CD4-positive, alpha-beta T cell treated with Interferon alpha-2 for 1 hour (primary cell): ENCODE results near the gene EXOC6.
A peak's percentile ranks its signal among the peaks of the same experiment; 100 is the strongest.

Source experiments
- DNase-seq, 2 donors: peaks; one replicate each; pipeline ENCODE4 v3.0.0-alpha.2; 2020 to 2022

The EXOC6 gene

DNA sequence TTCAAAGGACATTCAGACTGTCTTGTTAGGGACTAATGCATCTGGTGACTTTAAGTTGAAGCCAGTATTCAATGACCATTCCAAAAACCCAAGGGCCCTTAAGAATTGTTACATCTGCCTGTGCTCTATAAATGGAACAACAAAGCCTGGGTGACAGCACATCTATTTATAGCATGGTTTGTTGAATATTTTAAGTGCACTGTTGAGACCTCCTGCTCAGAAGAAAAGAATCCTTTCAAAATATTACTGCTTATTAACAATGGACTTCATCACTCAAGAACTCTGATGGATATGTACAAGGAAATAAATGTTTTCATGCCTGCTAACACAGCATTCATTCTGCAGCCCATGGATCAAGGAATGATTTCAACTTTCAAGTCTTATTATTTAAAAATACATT is 179.2 kb downstream of the EXOC6 start:
- no peak for DNase-seq

DNA sequence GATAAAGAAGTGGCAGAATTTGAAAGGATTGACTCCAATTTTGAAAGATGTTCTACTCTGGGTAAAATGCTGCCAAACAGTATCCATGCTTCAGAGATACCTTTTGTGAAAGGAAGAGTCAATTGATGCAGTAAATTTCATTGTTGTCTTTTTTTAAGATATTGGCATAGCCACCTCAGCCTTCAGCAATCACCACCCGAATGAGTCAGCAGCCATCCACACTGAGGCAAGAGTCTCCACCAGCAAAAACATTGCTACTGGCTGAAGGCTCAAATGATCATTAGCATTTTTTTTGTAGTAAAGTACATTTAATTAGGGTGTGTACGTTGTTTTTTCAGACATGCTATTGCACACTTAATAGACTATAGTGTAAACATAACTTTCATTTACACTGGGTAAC is 180.6 kb downstream of the EXOC6 start:
- DNase-seq: no peak

DNA sequence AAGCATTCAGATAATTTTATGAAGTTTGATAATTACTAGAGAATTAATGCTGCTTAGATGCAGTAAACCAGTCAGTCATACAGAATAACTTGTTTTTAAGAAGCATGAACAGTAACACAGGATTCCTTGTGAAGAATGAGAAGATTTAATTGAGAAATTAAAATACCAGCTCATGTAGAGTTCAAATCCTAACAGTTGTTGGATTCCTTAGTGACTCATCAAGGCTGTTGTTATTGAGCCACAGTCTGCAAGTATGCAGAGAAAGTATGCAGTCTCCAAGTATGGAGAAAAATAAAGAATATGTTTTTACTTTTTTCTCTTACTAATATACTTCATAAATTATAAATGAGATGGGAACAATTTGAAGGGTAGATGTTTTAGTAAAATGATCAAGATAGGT is 182.1 kb downstream of the EXOC6 start:
- DNase-seq: no peak

DNA sequence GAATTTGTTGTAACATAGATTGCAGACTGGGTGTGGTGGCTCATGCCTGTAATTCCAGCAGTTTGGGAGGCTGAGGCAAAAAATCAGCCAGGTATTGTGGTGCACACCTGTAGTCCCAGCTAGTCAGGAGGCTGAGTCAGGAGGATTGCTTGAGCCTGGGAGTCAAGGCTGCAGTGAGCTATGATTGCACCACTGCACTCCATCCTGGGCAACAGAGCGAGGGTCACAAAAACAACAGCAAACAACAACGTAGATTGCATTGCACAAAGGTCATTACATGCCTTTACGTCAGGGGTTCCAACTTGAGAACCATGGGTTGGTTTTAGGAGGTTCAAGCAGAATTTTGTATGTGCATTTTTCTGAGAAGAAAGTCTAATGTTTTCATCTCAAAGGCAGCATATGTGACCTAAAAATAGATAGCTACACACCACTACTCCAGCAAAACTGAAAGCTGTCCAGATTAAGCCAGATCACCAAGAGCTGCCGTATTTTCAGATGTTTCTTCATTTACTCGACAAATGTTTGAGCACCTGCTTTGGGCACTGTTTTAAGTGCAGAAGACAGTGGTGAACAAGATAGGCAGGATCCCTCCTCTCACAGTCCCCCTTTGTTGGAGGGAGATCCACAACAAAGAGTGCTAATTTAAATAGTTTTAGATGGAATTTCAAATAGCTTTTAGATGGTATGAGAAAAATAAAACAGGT is 183.9 kb downstream of the EXOC6 start:
- DNase-seq: no peak

DNA sequence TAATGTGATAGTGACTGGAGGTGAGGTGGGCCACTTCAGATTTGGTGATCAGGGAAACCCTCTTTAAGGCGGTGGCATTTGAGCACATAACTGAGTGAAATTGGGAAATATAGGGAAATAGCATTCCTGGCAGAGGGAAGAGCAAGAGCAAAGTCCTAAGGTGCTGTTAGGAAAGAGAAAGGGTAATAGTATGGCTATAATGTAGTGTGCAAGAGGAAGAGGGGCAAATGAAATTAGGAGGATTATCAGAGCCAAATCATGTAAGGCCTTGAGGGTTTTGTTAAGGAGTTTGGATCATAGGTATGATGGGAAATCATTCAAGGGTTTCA is 184.5 kb downstream of the EXOC6 start:
- no peak for DNase-seq

DNA sequence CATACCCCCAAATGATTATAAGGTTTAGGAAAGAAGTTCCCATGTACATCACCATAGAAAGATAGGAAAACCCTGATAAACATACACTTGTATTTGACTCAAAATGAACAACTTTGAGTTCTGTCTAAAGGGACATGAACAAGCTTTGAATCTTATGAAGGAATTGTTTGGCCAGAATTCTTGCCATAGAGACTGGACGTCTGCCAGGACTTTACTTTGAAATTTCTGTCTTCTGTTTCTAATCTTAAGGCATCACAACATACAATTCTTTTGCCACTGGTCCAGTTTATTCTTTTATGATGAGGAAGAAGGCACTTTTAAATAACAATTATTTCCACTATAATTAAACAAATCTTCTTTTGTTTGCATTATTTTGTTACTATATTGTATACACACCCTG is 186.1 kb downstream of the EXOC6 start:
- DNase-seq: no peak

DNA sequence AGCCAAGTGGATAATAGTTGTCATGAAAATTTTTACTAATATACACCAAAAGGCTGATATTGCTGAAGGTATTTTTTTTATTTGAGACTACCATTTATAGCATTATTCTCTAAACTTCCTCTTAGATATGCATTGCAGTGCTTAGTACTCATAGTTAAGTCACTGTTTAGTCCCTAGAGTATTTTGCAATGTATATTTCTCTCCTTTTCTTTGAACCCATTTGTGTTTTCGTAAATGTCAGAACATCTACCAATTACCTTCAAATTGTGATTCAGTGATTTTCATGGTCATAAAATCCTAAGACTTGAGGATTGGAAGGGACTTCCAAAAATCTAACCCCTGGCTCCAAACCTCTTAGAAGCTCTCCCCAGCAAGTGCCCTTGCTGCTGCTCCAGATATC is 190.8 kb downstream of the EXOC6 start:
- no peak for DNase-seq

DNA sequence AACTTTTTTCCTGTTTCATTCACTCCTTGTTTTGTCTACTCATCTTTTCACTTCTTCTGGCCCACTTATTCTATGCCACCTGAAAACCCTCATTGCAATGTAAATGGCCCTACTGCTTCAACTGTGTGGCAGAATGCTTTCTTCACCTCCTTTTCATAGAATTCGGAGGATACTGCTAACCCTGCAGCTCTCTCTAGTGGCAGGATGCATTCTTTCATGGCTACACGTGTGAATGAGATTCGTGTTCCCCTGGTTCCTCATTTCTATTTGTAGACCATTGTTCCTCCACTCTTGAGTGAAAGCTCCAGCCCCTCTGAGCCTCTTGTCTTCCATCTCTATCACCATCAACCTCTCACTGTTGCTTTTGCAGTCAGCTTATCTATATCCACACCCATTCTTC is 191.4 kb downstream of the EXOC6 start:
- peak in 1 of 2 donors; percentile 13 for DNase-seq

DNA sequence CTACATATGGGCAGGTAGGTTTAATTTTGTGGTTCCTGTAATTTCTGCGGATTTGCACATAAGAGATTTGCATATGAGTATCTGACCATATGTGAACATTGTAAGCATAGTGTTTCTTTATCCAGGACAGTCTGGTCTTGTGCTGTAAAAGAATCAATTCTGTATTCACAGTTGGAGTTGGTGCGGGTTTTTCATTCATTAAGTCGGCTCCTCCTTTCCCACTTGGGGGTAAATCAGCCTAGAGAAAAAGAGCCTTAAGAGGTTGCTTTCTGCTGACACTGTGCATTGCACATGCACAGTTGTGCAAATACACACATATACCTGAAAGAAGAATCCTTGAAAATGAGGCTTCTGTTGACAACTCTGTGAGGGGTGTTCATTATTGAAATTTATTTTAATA is 206.2 kb downstream of the EXOC6 start:
- no peak for DNase-seq

DNA sequence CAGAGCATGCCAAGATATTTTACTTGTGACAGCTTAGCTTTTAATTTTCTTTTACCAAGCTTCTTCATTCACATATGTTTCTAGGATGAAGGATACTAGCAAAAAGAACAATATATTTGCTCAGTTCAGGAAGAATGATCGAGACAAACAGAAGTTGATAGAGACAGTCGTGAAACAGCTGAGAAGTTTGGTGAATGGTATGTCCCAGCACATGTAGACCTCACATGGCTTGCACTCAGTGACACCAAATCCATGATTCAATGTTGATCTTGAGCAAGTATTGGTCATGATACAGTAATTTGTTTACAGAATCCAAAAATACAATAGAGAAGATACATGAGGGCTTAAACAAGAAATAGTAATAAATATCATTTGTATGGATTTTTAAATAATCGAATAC is 209.8 kb downstream of the EXOC6 start:
- no peak for DNase-seq

DNA sequence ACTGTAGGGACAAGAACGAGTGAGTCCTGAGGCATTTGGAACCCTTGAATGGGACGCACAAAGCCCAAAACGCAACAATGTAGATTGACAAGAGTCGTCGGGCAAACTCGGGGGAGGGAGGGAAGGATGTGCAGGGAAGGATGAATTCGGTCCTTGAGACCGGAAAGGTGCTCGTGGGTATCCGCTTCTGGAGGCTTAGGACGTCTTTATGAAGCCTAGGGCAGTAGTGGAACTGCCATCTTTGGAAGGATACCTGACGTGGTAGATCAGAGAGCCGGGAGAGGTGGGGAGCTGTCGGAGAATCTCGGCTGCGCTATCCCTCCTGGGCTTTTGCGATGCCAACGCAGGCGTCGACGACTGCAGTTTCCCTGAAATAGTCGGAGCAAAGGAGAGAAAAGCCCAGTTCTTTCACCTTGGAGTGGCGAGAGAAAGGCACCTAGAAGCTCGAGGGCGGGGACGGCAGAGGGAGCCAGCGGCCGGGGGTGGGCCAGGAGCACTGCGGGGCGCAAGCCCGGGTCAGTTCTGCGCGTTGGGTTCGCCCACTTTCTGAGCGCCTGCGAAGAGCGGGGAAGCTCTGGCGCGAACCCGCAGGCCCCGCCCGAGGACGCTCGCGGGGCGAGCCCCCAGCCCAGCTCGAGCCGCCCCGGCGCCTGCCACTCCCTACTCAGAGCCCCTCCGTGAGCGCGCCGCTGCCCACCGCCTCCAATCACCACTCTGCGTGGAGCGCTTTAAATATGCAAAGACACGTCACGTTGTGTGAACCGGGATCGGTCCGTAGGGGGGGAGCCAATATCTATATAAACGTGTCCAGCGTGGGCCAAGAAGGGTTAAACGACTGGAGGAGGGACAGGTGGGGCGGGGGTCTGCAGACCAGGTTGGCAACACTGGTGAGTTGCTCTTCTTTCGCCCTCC is 211.9 kb downstream of the EXOC6 start, which contains the start of gene CYP26C1:
CYP26C1 (plus strand) TSS at position 824 of the 912 bp plus-strand sequence. CDS start 466 bp downstream, outside the sequence.
- no peak for DNase-seq

DNA sequence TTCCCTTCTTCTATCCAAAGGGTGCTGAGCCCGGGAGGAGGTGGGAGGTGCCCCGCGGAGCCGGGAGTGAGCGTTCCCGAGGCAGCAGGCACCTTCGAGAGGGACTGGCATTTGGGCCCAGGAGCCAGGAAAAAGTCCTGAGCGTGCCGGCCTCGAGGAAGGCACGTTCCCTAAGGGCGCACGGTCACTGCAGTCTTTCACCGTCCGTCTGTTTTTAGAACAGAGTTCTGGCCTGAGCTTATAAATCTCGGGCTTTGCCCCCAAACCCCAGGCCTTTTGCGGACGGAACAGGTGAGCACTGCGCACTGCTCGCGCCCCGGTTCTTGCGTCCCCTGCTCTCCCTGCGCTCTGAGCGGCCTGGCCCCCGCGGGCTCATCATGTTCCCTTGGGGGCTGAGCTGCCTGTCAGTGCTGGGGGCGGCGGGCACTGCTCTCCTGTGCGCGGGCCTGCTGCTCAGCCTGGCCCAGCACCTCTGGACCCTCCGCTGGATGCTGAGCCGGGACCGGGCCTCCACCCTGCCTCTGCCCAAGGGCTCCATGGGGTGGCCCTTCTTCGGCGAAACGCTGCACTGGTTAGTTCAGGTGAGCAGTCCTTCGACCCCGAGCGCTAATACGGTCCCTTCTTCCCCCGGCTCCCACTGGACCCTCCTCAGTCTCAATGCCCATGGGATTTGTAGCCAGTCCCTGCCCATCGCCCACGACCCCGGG is 212.7 kb downstream of the EXOC6 start:
- no peak for DNase-seq

DNA sequence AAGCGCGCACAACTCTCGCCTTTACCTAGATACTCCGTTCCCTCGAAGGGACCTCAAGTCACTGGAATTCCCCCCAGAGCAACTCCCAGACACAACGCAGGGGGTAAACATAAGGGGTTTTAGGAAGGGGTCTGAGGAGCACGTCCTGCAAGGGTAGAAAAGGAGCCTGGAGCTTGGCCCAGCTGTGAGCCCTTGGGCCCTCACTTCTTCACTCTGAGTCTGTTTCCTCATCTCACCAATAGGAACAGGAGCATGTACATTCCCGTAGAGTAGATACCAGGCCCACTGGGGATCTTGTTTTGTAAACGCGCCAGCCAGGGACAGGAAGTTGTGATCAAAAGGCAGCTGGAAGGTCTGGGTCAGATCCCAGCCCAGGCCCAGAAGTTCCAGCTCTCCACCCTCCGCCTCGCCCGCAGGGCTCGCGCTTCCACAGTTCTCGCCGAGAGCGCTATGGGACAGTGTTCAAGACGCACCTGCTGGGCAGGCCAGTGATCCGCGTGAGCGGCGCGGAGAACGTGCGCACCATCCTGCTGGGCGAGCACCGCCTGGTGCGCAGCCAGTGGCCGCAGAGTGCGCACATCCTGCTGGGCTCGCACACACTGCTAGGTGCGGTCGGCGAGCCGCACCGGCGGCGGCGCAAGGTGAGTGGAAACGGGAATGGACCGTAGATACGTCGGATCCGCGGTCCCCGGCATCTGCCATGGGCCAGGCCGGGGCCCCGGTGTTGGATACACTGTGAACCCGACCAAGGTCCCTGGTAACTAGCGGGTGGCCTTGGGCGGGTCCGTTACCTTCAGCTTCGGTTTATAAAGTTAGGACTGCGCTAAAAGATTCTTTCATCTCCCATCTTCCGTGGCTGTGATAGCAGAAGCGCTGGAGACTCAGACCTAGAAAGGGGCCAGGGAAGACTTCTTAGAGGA is 213.5 kb downstream of the EXOC6 start:
- no peak for DNase-seq

DNA sequence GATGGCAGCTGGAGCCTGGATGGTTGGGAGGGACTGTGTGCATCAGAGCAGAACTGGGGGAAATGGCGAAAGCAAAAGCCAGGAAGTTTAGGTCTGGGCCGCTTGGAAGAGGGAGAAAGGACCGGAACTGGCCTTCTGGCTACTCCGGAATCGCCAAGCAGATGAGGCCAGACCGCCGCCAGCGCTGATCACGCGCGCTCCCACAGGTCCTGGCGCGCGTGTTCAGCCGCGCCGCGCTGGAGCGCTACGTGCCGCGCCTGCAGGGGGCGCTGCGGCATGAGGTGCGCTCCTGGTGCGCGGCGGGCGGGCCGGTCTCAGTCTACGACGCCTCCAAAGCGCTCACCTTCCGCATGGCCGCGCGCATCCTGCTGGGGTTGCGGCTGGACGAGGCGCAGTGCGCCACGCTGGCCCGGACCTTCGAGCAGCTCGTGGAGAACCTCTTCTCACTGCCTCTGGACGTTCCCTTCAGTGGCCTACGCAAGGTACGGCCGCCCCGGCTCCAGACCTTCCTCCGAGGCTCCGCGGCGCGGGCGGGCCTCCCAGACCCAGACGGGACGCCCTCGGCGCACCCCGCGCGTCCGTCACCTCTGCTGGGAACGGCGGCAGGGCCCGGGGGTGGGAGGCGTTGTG is 214.3 kb downstream of the EXOC6 start:
- DNase-seq: peak in 1 of 2 donors; percentile 31

DNA sequence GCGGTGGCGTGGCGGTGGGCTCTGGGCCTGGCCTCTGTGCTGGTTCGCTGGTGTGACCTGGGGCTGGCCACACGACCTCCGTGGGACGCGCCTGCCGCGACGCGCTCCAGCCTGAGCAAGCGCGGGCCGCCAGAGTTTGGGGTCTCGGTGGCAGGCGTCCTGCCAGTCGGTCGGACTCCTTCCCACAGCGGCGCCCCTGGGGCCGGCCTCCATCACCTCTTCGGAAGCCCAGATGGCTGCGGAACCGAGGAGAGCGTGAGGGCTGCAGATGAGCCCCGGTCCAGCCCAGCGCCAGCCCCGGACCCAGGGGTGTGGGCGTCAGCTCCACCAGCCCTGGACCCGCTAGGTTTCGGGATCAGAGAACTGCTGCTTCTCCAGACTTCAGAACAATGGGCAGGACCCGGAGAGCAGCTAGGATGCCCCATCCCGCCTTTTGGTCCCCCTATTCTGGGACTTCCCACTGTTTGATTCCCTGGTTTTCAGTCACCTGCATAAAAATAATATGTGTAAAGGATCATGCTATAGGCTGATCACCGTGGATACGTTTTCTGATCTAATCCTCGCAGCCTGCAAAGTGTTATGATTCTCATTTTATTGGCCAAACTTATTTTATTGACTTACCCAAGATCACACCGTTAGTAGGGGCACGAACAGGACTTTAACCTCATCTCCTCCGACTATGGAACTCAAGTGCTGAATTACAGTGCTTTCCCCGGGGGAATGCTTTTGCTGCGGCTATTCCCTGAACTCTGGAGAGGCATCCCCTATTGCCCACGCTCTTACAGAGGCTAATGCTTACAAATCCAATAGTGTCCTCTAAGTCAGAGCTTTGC is 215.0 kb downstream of the EXOC6 start:
- no peak for DNase-seq

DNA sequence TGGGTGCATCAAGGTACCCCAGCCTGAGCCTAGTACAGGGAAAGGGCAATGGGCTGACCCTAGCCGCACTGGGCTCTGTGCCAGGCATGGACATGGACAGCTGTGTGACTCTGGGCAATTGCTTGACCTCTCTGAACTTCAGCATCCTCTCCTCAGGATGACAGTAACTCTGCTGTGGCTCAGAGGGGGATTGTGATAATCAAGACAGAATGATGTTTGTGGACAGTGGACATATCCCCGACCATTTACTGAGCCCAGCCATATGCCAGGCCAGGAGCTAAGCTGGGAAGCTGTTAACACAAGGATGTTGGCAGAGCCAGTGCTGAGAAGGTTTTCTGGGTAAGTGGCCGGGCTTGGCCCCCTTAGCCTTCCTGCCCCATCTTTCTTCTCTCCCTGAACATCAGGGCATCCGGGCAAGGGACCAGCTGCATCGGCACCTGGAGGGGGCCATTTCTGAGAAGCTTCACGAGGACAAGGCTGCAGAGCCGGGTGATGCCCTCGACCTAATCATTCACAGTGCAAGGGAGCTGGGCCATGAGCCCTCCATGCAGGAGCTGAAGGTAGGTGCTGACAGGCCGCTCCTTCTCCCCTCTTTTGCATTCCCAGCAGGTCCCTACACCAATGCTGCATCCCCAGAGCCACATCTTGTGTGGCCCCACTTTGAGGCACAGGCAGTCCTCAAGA is 215.8 kb downstream of the EXOC6 start:
- DNase-seq: no peak

DNA sequence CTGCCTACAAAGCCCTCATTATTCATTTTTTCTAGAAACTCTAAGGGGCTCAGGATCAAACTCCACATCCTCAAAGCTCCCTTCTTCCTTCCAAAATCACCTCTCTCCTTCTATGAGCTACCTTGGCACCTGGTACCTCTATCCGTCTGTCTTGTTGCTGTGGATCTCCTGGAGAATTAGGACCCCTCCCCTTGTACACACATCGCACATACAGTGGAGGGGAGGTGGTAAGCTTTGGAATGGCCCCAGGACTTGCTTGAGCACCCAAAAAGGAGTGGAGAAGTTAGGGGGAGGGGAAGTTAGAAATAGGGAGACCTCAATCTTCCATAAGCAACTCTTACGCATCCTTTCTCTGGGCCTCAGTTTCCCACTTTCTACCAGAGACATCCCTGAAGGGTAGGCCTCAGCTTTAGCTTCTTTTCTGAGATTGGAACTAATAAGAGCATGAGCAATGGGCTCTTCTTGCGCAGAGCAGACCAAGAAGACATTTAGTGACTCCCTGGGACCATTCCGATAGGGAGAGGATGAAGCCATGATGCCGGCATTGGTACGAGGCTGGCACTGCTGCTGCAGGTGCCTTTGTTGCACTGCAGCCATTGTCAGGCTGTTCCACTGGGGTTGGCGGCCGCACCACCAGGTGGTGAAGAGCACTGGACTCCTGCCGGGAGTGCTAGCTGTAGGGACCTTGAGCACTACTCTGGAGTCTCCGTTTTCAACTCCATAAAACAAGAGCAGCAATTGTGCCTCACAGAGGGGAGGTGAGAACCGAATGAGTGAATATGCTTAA is 216.7 kb downstream of the EXOC6 start:
- DNase-seq: no peak

DNA sequence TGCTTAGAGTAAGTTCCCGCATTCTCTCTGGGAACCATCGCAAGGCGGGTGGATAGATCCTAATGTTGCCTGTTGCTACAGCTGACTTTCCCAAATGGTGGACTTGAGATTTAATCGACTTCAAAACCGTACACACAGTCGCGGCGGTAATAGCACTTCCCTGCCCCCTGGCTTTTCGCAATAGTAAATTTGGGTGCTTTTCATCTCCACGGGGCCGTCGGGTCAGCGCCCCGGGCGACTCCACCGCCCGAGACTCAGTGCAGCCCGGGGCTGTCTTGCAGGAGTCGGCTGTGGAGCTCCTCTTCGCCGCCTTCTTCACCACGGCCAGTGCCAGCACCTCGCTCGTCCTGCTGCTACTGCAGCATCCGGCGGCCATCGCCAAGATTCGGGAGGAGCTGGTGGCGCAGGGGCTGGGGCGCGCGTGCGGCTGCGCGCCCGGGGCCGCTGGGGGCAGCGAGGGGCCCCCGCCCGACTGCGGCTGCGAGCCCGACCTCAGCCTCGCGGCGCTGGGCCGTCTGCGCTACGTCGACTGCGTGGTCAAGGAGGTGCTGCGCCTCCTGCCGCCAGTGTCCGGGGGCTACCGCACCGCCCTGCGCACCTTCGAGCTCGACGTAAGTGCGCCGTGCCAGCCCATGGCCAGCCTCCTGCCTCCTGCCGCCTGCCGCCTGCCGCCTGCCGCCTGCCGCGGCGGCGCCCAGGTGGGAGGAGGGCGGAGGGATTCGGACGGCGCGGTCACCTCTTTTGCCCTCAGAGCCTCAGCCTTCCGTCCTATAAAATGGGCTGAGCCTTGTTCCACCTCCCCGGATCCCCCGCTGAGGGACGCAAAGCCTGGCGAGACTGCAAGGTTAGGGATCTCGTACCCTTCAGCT is 217.6 kb downstream of the EXOC6 start:
- DNase-seq: no peak

DNA sequence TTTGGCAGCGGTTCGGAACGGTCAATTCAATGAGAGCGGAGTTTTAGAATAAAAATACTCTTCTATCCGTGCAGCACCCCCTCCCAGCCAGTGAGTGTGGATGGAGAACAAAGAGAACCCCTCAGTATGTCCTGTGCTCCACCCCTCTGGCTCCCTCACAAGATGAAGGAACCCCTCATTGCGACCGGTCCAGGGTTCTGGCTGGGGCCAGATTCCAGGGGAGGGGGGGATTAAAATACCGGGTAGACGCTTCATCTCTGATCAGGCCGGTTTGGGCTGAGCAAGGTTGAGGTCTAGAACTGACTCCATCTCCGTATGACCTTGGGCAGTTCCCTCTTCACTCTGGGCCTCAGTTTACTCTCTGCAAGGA is 218.2 kb downstream of the EXOC6 start:
- no peak for DNase-seq
